Endothelial cell of umbilical vein (primary cell): Measurements from ENCODE around the gene ZC3H15.

Experiments
- EZH2 ChIP-seq: IDR thresholded peaks from 2 replicates; pipeline ENCODE4 v1.6.1; 2012; ENCODE audit warnings: borderline replicate concordance, low read depth, mild to moderate bottlenecking, moderate library complexity, low read length, inconsistent platforms; ENCODE audit not compliant: severe bottlenecking
- FOS ChIP-seq: IDR thresholded peaks from 2 replicates; pipeline ENCODE4 v1.6.1; 2011; ENCODE audit warnings: mild to moderate bottlenecking, low read length, moderate library complexity, borderline replicate concordance; ENCODE audit not compliant: insufficient read depth
- JUN ChIP-seq: IDR thresholded peaks from 2 replicates; pipeline ENCODE4 v1.6.1; 2011; ENCODE audit warnings: borderline replicate concordance, low read depth; ENCODE audit not compliant: insufficient read length, insufficient read depth
- MYC ChIP-seq: IDR thresholded peaks from one replicate; pipeline ENCODE4 v1.6.1; 2011; ENCODE audit warnings: mild to moderate bottlenecking, low read depth, low read length
- POLR2A ChIP-seq: IDR thresholded peaks from 2 replicates; pipeline ENCODE4 v1.6.1; 2012; ENCODE audit warnings: low read depth, mild to moderate bottlenecking, control low read depth, low read length
- POLR2AphosphoS5 ChIP-seq: IDR thresholded peaks from 2 replicates; pipeline ENCODE4 v1.6.1; 2012; ENCODE audit warnings: low read depth, mild to moderate bottlenecking, control low read depth, low read length, moderate library complexity; ENCODE audit not compliant: insufficient read depth
- TF ChIP-seq, protein P1 (sequence below), 2 donors: IDR thresholded peaks; 1 replicate in 1 of 2; 2 replicates in 1 of 2; pipeline ENCODE4 v1.5.1; 2011; ENCODE audit warnings: low read length in 2 of 2, mild to moderate bottlenecking in 2 of 2, moderate library complexity in 2 of 2, control low read depth in 1 of 2, inconsistent platforms in 1 of 2, low read depth in 1 of 2; ENCODE audit not compliant: insufficient read depth in 1 of 2; ENCODE audit errors: extremely low read depth in 1 of 2
- TF ChIP-seq, protein P2 (sequence below): IDR thresholded peaks from 2 replicates; pipeline ENCODE4 v1.6.1; 2011; ENCODE audit not compliant: insufficient read depth, insufficient read length

GRCh38 chr2:186540941-186541340 is 54.9 kb downstream of the ZC3H15 start:
- TF ChIP-seq EZH2 (no peak), POLR2A (no peak), POLR2AphosphoS5 (no peak), MYC (no peak), JUN (no peak), FOS (no peak)
- TF ChIP-seq, protein P1, sequence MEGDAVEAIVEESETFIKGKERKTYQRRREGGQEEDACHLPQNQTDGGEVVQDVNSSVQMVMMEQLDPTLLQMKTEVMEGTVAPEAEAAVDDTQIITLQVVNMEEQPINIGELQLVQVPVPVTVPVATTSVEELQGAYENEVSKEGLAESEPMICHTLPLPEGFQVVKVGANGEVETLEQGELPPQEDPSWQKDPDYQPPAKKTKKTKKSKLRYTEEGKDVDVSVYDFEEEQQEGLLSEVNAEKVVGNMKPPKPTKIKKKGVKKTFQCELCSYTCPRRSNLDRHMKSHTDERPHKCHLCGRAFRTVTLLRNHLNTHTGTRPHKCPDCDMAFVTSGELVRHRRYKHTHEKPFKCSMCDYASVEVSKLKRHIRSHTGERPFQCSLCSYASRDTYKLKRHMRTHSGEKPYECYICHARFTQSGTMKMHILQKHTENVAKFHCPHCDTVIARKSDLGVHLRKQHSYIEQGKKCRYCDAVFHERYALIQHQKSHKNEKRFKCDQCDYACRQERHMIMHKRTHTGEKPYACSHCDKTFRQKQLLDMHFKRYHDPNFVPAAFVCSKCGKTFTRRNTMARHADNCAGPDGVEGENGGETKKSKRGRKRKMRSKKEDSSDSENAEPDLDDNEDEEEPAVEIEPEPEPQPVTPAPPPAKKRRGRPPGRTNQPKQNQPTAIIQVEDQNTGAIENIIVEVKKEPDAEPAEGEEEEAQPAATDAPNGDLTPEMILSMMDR (IDR thresholded peaks at IDR 0.05; ENCODE audit: extremely low read depth in 1 of 2, insufficient read depth in 1 of 2, low read depth in 1 of 2, low read length in 2 of 2): no peak
- TF ChIP-seq, protein P2, sequence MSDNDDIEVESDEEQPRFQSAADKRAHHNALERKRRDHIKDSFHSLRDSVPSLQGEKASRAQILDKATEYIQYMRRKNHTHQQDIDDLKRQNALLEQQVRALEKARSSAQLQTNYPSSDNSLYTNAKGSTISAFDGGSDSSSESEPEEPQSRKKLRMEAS: no peak
